Kidney epithelial cell (primary cell): ENCODE data around the gene GGA3. TPM values are rescaled to one million over a fixed set of nuclear protein-coding genes. Genes with fewer than 3 reads are reported as not detected.
"Not testable (repeated sequence)": the region's sequence is repeated elsewhere in the genome, so short reads cannot be mapped to it uniquely, and the experiment has no call there.

ENCODE experiments used
- DNase-seq: peaks from one replicate; pipeline ENCODE4 v3.0.0-alpha.2; 2010; ENCODE audit warnings: low read depth
- H3K27me3 ChIP-seq: 2 replicates; pipeline ENCODE4 v1.6.0; 2011; ENCODE audit warnings: low read length; ENCODE audit not compliant: control insufficient read depth, insufficient read depth
- H3K36me3 ChIP-seq: 2 replicates; pipeline ENCODE4 v1.5.1; 2011; ENCODE audit warnings: low read length; ENCODE audit not compliant: control insufficient read depth, insufficient read depth
- H3K4me3 ChIP-seq: 2 replicates; pipeline ENCODE4 v1.5.1; 2011; ENCODE audit warnings: low read depth, mild to moderate bottlenecking, control low read depth, low read length
- total RNA-seq: library from RNA; depleted of rRNA; stranded (reverse); fragments of >200 nt; gene quantifications from 2 replicates; pipeline ENCODE4 v1.2.3, GENCODE V29; 2015
- TF ChIP-seq, protein P1 (sequence below): IDR thresholded peaks from 2 replicates; pipeline ENCODE4 v1.5.1; 2011; ENCODE audit warnings: mild to moderate bottlenecking, moderate library complexity, low read length, control low read depth, inconsistent platforms; ENCODE audit not compliant: insufficient read depth, poor library complexity, severe bottlenecking

Gene GGA3
- total RNA-seq, 1 donor from 2014 or later: 24.8 TPM

DNA sequence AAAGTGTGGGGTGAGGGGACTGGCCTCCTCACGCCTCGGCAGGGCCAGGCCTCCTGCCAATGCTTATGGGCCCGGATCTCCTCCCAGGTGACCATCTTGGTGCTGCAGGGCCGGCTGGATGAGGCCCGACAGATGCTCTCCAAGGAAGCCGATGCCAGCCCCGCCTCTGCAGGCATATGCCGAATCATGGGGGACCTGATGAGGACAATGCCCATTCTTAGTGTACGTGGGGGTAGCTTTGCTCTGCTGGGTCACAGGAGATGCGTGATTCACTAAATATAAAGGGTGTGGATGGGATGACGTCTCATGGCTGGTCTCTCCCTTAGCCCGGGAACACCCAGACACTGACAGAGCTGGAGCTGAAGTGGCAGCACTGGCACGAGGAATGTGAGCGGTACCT, 36.4 kb downstream of the GGA3 start:
- H3K4me3 ChIP-seq: no peak overlapping the region
- H3K36me3 ChIP-seq: peaks cover 2% of the 10 kb centered on the region
- H3K27me3 ChIP-seq: no peaks in the 10 kb centered on the region
- DNase-seq: no peak
- TF ChIP-seq, protein P1, sequence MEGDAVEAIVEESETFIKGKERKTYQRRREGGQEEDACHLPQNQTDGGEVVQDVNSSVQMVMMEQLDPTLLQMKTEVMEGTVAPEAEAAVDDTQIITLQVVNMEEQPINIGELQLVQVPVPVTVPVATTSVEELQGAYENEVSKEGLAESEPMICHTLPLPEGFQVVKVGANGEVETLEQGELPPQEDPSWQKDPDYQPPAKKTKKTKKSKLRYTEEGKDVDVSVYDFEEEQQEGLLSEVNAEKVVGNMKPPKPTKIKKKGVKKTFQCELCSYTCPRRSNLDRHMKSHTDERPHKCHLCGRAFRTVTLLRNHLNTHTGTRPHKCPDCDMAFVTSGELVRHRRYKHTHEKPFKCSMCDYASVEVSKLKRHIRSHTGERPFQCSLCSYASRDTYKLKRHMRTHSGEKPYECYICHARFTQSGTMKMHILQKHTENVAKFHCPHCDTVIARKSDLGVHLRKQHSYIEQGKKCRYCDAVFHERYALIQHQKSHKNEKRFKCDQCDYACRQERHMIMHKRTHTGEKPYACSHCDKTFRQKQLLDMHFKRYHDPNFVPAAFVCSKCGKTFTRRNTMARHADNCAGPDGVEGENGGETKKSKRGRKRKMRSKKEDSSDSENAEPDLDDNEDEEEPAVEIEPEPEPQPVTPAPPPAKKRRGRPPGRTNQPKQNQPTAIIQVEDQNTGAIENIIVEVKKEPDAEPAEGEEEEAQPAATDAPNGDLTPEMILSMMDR: no peak

DNA sequence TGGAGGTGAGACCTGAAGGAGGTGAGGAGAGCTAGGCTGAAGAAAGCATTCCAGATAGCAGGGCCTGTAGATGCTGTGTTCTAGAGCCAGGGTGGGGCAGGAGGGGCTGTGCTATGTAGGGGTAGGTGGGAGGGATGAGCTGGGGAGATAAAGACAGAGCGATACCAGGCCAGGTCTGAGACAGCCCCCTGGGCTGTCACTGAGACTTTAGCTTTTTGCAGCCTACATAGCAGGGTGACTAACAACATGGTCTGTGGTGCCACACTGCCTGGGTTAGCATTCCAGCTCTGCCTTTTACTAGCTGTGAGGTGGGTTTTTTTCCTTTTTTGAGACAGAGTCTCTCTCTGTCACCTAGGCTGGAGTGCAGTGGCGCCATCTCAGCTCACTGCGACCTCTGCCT, 41.6 kb downstream of the GGA3 start:
- Histone ChIP-seq H3K4me3 (no peak overlapping the region), H3K36me3 (peaks cover 2% of the 10 kb centered on the region), H3K27me3 (no peaks in the 10 kb centered on the region)
- DNase-seq: no peak
- TF ChIP-seq, protein P1: no peak

DNA sequence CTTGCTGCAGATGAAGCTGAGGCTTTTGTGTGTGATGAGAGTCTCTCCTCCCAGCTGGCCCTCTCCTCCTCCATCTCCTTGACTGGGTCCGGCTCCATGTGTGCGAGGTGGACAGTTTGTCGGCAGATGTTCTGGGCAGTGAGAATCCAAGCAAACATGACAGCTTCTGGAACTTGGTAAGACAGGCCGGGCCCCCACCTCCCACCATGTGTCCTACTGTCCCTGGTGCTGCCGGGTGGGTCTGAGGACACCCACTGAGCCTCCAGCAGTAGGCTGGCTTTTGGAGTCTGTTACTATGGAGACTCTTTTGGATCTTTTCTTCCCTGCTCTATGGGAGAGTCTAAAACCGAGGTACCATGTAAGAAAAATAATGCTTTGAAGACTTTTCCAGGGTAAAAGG, 43.3 kb downstream of the GGA3 start:
- no peak for DNase-seq
- TF ChIP-seq, protein P1: no peak
- Histone ChIP-seq H3K36me3 (peaks cover 2% of the 10 kb centered on the region), H3K4me3 (no peak overlapping the region), H3K27me3 (no peaks in the 10 kb centered on the region)

DNA sequence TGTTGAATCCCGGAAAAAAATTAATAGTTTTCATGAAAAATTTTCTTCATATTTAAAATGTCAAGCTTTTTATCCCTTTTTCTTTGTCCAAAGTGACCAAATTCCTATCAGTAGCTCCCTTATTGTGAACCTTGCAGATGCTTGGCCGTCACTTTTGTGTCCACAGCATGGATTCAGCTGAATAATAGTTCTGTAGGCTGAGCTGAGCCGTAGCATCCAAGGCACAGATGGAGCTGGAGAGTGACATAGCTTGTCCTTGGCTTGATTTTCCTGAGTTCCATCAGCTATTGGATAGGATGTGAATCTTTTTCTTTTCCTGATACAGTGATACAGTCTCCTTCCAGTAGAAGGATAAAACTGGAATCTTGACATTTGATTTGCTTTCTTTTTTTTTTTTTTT, 52.3 kb downstream of the GGA3 start:
- TF ChIP-seq, protein P1: no peak
- Histone ChIP-seq H3K4me3 (no peak overlapping the region), H3K27me3 (no peaks in the 10 kb centered on the region), H3K36me3 (no peaks in the 10 kb centered on the region)
- no peak for DNase-seq

DNA sequence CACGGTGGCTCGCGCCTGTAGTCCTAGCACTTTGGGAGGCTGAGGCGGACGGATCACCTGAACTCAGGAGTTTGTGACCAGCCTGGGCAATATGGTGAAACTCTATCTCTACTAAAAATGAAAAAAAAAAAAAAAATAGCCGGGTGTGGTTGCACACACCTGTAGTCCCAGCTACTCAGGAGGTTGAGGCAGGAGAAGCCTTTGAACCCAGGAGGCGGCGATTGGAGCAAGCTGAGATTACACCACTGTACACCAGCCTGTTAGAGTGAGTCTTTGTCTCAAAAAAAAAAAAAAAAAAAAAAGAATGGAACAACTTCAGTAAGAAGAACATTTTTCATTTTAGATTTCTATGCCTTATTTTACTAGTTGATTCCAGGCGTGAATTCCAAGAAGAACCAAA, 53.2 kb downstream of the GGA3 start:
- Histone ChIP-seq H3K4me3 (no peak overlapping the region), H3K27me3 (no peaks in the 10 kb centered on the region), H3K36me3 (no peaks in the 10 kb centered on the region)
- TF ChIP-seq, protein P1: no peak
- no peak for DNase-seq

DNA sequence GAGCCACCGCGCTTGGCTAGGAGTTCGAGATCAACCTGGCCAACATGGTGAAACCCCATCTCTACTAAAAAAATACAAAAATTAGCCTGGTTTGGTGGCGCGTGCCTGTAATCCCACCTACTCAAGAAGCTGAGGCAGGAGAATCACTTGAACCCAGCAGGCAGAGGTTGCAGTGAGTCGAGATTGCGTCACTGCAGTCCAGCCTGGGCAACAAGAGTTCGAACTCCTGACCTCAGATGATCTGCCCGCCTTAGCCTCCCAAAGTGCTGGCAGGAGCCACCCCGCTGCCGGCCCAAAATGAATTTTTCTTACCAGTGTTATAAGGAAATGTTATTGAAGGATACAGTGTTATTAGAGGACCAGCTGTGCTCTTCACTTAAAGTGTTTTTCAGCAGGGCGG, 53.6 kb downstream of the GGA3 start:
- no peak for DNase-seq
- TF ChIP-seq, protein P1: no peak
- no peaks in the 10 kb centered on the region for H3K36me3 ChIP-seq
- no peak overlapping the region for H3K4me3 ChIP-seq
- H3K27me3 ChIP-seq: no peaks in the 10 kb centered on the region

DNA sequence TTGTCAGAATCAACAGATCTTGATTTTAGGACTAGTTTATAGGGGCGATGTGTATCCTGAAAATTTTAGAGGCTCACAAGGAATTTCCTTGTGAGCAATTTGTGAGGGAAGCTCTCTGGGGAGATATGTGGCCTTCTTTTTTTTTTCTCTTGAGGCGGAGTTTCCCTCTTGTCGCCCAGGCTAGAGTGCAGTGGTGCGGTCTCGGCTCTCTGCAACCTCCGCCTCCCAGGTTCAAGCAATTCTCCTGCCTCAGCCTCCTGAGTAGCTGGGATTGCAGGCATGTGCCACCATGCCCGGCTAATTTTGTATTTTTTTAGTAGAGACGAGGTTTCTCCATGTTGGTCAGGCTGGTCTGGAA, 54.4 kb downstream of the GGA3 start:
- not testable (repeated sequence) for H3K4me3 ChIP-seq, H3K27me3 ChIP-seq, H3K36me3 ChIP-seq, DNase-seq
